Glutamatergic neuron (in vitro differentiated cells): ENCODE results near the gene SLIT3. TPM values are rescaled to one million over a fixed set of nuclear protein-coding genes. Genes with fewer than 3 reads are reported as not detected.

Experiments
- DNase-seq: peaks from one replicate; pipeline ENCODE4 v3.0.0; 2022
- H3K27ac Mint-ChIP-seq: one replicate; pipeline ENCODE4 v1.8.0; 2020; ENCODE audit warnings: mild to moderate bottlenecking, mixed read lengths, inconsistent platforms; ENCODE audit not compliant: unreplicated experiment
- H3K27me3 Mint-ChIP-seq: one replicate; pipeline ENCODE4 v1.8.0; 2020; ENCODE audit warnings: mild to moderate bottlenecking, moderate library complexity, mixed read lengths, inconsistent platforms; ENCODE audit not compliant: unreplicated experiment
- H3K36me3 Mint-ChIP-seq: one replicate; pipeline ENCODE4 v1.8.0; 2020; ENCODE audit warnings: mild to moderate bottlenecking, mixed read lengths, inconsistent platforms; ENCODE audit not compliant: unreplicated experiment
- H3K4me1 Mint-ChIP-seq: one replicate; pipeline ENCODE4 v1.8.0; 2020; ENCODE audit warnings: mild to moderate bottlenecking, low read depth, mixed read lengths, inconsistent platforms; ENCODE audit not compliant: unreplicated experiment
- H3K4me3 Mint-ChIP-seq: one replicate; pipeline ENCODE4 v1.8.0; 2020; ENCODE audit warnings: mild to moderate bottlenecking, mixed read lengths, inconsistent platforms; ENCODE audit not compliant: unreplicated experiment
- H3K9me3 Mint-ChIP-seq: one replicate; pipeline ENCODE4 v1.8.0; 2020; ENCODE audit warnings: mild to moderate bottlenecking, moderate library complexity, mixed read lengths, inconsistent platforms; ENCODE audit not compliant: unreplicated experiment
- total RNA-seq: library from RNA; stranded (reverse); fragmentation: NEBNext Ultra II Directional; extraction: Animal tissue kit (Norgen Biotek cat#: 25700); gene quantifications from one replicate; pipeline ENCODE4 v1.2.1, GENCODE V29; 2021; ENCODE audit not compliant: unreplicated experiment
- TF ChIP-seq, protein P1 (sequence below): fragments of 200-600 bp; sonication (generic); IDR thresholded peaks from one replicate; pipeline ENCODE4 v1.5.0; 2021; ENCODE audit not compliant: partially characterized antibody, unreplicated experiment

SLIT3 gene
- total RNA-seq, 1 donor from 2014 or later, result 11.5 TPM

GRCh38 chr5:168885324-168886120 is 415.4 kb downstream of the SLIT3 start:
- Mint-ChIP-seq H3K36me3 (no peaks in the 10 kb centered on the region), H3K9me3 (no peaks in the 10 kb centered on the region), H3K27ac (no peak overlapping the region), H3K4me3 (no peak overlapping the region), H3K27me3 (peaks cover 2% of the 10 kb centered on the region), H3K4me1 (peaks cover 26% of the 10 kb centered on the region)
- TF ChIP-seq, protein P1, sequence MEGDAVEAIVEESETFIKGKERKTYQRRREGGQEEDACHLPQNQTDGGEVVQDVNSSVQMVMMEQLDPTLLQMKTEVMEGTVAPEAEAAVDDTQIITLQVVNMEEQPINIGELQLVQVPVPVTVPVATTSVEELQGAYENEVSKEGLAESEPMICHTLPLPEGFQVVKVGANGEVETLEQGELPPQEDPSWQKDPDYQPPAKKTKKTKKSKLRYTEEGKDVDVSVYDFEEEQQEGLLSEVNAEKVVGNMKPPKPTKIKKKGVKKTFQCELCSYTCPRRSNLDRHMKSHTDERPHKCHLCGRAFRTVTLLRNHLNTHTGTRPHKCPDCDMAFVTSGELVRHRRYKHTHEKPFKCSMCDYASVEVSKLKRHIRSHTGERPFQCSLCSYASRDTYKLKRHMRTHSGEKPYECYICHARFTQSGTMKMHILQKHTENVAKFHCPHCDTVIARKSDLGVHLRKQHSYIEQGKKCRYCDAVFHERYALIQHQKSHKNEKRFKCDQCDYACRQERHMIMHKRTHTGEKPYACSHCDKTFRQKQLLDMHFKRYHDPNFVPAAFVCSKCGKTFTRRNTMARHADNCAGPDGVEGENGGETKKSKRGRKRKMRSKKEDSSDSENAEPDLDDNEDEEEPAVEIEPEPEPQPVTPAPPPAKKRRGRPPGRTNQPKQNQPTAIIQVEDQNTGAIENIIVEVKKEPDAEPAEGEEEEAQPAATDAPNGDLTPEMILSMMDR, result no peak
- peak; percentile 28 for DNase-seq

DNA sequence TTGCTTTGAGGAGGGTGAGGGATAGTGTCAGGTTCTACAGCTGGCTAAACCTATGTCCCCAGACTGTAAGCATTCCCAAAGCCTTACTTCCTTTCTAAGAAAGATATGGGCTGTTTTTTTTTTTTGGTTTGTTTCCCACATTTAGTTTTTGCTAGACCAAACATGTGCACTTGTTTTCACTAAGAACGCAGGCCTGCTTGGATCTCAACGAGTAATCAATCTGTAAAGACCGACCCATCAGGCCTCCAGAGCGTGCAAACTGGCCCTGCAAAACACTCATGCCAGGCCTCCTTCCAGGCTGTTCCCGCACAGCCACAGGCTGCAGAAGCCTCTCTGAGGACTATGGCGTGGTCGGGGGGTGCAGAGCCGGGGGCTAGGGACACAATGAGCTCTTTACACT is 416.9 kb downstream of the SLIT3 start:
- H3K4me3 Mint-ChIP-seq, result no peak overlapping the region
- TF ChIP-seq, protein P1, result no peak
- H3K9me3 Mint-ChIP-seq, result peaks cover 2% of the 10 kb centered on the region
- H3K36me3 Mint-ChIP-seq, result no peaks in the 10 kb centered on the region
- no peak overlapping the region for H3K27ac Mint-ChIP-seq
- DNase-seq, result no peak
- peaks cover 40% of the 10 kb centered on the region for H3K4me1 Mint-ChIP-seq
- H3K27me3 Mint-ChIP-seq, result no peaks in the 10 kb centered on the region

DNA sequence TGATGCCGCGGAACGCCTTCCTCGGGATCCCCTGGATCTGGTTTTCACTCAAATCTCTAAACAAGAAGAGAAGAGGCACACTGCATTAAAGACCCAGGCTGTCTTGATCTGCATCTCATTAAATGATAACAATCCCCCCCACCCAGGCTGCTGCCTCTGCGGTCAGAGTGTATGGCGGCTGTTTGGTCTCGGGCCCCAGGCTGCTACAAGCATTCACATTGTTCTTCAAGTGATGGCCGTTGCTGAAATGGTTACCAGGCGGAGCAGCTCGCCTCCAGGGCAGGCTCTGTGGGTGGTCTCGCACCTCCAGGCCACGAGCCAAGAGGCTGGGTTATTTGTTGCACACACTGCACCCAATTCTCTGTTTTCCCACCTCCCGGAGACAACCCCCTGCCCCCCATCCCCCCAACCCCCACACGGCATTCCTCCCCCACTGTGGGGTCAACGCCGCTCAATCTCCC is 417.6 kb downstream of the SLIT3 start:
- Mint-ChIP-seq H3K27me3 (no peaks in the 10 kb centered on the region), H3K9me3 (peaks cover 2% of the 10 kb centered on the region), H3K27ac (peak overlapping the region; percentile 55), H3K4me3 (no peak overlapping the region), H3K4me1 (peaks cover 40% of the 10 kb centered on the region), H3K36me3 (no peaks in the 10 kb centered on the region)
- peak; percentile 34 for DNase-seq
- TF ChIP-seq, protein P1, result no peak

GRCh38 chr5:168882283-168882682 is 418.7 kb downstream of the SLIT3 start:
- no peak for DNase-seq
- Mint-ChIP-seq H3K4me3 (no peak overlapping the region), H3K27me3 (peaks cover 3% of the 10 kb centered on the region), H3K4me1 (peaks cover 45% of the 10 kb centered on the region), H3K9me3 (peaks cover 2% of the 10 kb centered on the region), H3K36me3 (no peaks in the 10 kb centered on the region), H3K27ac (peak overlapping the region; percentile 83)
- TF ChIP-seq, protein P1, result no peak
